Lung (tissue), 12 donors: ENCODE results near the gene NCOR2. TPM values are rescaled to one million over a fixed set of nuclear protein-coding genes. Genes with fewer than 3 reads are reported as not detected.

Experiments used
- ATAC-seq: fragments of 200-7000 bp; cut with Tn5 transposase; one replicate; pipeline ENCODE4 v1.9.1; 2020; ENCODE audit warnings: moderate number of reproducible peaks; ENCODE audit not compliant: insufficient read depth, low FRiP score
- DNase-seq, 3 donors: peaks; one replicate each; pipeline ENCODE4 v3.0.0-alpha.2; 2013 to 2017
- H3K27ac ChIP-seq, 2 donors: one replicate each; pipeline ENCODE4 v1.5.1; 2013; ENCODE audit warnings: mild to moderate bottlenecking in 2 of 2, moderate library complexity in 2 of 2, control low read depth in 1 of 2, inconsistent platforms in 1 of 2, low read depth in 1 of 2, low read length in 1 of 2
- H3K27me3 ChIP-seq, 3 donors: one replicate each; pipeline ENCODE4 v1.5.1; 2013; ENCODE audit warnings: low read length in 2 of 3; ENCODE audit not compliant: control insufficient read depth in 3 of 3, insufficient read depth in 3 of 3
- H3K36me3 ChIP-seq, 4 donors: one replicate each; pipeline ENCODE4 v1.5.1; 2013; ENCODE audit warnings: low read length in 4 of 4, mild to moderate bottlenecking in 1 of 4, moderate library complexity in 1 of 4; ENCODE audit not compliant: control insufficient read depth in 4 of 4, insufficient read depth in 4 of 4
- H3K4me1 ChIP-seq, 5 donors: one replicate each; pipeline ENCODE4 v1.5.1; 2013; ENCODE audit warnings: low read length in 5 of 5, mild to moderate bottlenecking in 2 of 5, moderate library complexity in 1 of 5; ENCODE audit not compliant: control insufficient read depth in 5 of 5, insufficient read depth in 5 of 5
- H3K4me3 ChIP-seq: one replicate; pipeline ENCODE4 v1.5.1; 2013; ENCODE audit warnings: mild to moderate bottlenecking, control low read depth, moderate library complexity
- H3K9ac ChIP-seq, 2 donors: one replicate each; pipeline ENCODE4 v1.5.1; 2013; ENCODE audit warnings: low read length in 2 of 2, control low read depth in 1 of 2; ENCODE audit not compliant: insufficient read depth in 1 of 2
- H3K9me3 ChIP-seq, 4 donors: one replicate each; pipeline ENCODE4 v1.5.1; 2013; ENCODE audit warnings: low read length in 3 of 4, mild to moderate bottlenecking in 1 of 4, moderate library complexity in 1 of 4; ENCODE audit not compliant: control insufficient read depth in 4 of 4, insufficient read depth in 3 of 4
- CTCF ChIP-seq: IDR thresholded peaks from 2 replicates; pipeline ENCODE4 v1.5.1; 2012; ENCODE audit warnings: mild to moderate bottlenecking; ENCODE audit errors: control extremely low read depth, extremely low read depth
- WGBS, 2 donors: extraction: QIAGEN DNeasy Blood & Tissue Kit; methylation state at CpG; one replicate each; pipeline ENCODE4 v1.1.7; 2013; 5-methylcytosine and 5-hydroxymethylcytosine counted together
- polyA plus RNA-seq, 2 donors: library from polyadenylated mRNA; stranded (reverse); fragments of 200-250 nt; gene quantifications; one replicate each; pipeline ENCODE4 v1.2.1, GENCODE V29; 2013
- total RNA-seq, 2 donors: library from RNA; depleted of rRNA in 1 of 2; stranded (reverse); fragments of >200 nt in 1 of 2; gene quantifications; one replicate each; pipeline ENCODE4 v1.2.1, GENCODE V29; 2014 to 2021
- donor health status: control.
- donor health status: control.
- donor health status: Bipolar disorder and iron deficiency.
- donor health status: healthy.
- donor health status: DM: yes; HTN: yes; CAD: no.

The NCOR2 gene
- total and polyA plus RNA-seq, 4 donors, result 81.4 to 361 (median 132) TPM

- ATAC-seq (no peak), DNase-seq (peak in 1 of 3 donors; percentile 24)
- Histone ChIP-seq H3K9me3 (no peaks in the 10 kb centered on the region), H3K27me3 (no peaks in the 10 kb centered on the region), H3K27ac (peak overlapping the region; percentile 21 to 92), H3K36me3 (no peaks in the 10 kb centered on the region), H3K9ac (peak overlapping the region in 1 of 2 donors; percentile 65), H3K4me3 (peak overlapping the region; percentile 55), H3K4me1 (peaks cover 0 to 32% (median 22%) of the 10 kb centered on the region in 5 donors)
- no peak for TF ChIP-seq CTCF
- WGBS, 2 donors, result 10 to 12% methylated on average over 14 of the region's 14 CpGs
These were observed 1.7 kb downstream of the NCOR2 start for GRCh38 chr12:124565656-124566160.

- TF ChIP-seq CTCF, result no peak
- ATAC-seq (no peak), DNase-seq (peak in 1 of 3 donors; percentile 25)
- Histone ChIP-seq H3K36me3 (no peaks in the 10 kb centered on the region), H3K4me3 (peak overlapping the region; percentile 38), H3K9me3 (no peaks in the 10 kb centered on the region), H3K27me3 (no peaks in the 10 kb centered on the region), H3K4me1 (peaks cover 0 to 32% (median 22%) of the 10 kb centered on the region in 5 donors), H3K9ac (no peak overlapping the region), H3K27ac (peak overlapping the region in 1 of 2 donors; percentile 54)
- 66 to 77% methylated on average over 19 of the region's 19 CpGs for WGBS, 2 donors
These were observed 2.4 kb downstream of the NCOR2 start for GRCh38 chr12:124564971-124565491.

GRCh38 chr12:124564232-124564958 lies 3.0 kb downstream of the NCOR2 start:
- Histone ChIP-seq H3K9ac (no peak overlapping the region), H3K36me3 (no peaks in the 10 kb centered on the region), H3K9me3 (no peaks in the 10 kb centered on the region), H3K4me1 (peaks cover 0 to 29% (median 21%) of the 10 kb centered on the region in 5 donors), H3K27ac (peak overlapping the region in 1 of 2 donors; percentile 65), H3K4me3 (no peak overlapping the region), H3K27me3 (no peaks in the 10 kb centered on the region)
- 27 to 37% methylated on average over 19 of the region's 19 CpGs for WGBS, 2 donors
- no peak for TF ChIP-seq CTCF
- ATAC-seq (no peak), DNase-seq (peak in 2 of 3 donors; percentile 24 to 54)
